Measurements from ENCODE around the gene RHEBL1. TPM values are rescaled to one million over a fixed set of nuclear protein-coding genes. Genes with fewer than 3 reads are reported as not detected.
A peak's percentile ranks its signal among the peaks of the same experiment; 100 is the strongest.

RHEBL1 gene, protein sequence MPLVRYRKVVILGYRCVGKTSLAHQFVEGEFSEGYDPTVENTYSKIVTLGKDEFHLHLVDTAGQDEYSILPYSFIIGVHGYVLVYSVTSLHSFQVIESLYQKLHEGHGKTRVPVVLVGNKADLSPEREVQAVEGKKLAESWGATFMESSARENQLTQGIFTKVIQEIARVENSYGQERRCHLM
- 10 to 100 TPM; 14.8 to 15.8 TPM for total RNA-seq

DNA sequence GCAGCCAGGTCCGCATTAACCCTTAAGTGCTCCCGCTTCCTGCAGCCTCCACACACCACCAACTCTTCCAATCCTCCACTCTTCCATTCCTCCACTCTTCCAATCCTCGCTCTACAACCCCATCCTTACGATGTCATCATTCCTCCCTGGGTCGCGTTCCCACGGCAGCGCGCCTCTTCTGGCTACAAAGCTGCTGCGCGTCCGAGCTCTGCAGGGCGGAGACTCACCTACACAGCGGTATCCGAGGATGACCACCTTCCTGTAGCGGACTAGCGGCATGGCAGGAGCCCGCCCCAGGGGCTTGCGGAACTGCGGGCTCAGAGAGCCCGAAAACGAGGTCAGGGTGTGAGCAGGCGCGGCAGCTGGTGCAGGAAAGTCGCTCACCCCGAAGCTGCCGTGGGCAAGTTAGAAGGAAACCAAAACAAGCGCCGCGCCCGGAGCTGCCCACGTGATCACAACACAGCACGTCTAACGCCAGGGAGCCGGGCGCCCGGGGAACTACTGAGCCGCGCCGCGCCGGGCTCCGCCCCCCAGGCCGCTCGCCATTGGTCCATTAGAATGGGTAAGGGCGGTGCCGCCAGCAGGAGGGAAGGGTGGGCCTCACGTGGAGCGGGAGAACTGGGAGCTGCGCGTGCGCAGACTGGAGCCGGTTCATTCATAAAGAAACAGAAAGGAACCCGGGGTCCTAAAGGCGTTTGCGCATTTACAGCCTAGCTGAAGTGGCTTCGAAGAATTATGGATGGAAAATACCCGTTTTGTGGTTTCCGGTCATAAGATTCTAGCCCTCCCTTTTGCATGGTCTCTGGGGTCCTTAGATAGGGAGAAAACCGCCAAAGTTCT, at the start of gene RHEBL1:
Gene RHEBL1 (minus strand): TSS at position 473 of the 840 bp plus-strand sequence. CDS start 194 bp downstream, at position 279.
- H3K27me3 Mint-ChIP-seq = no peaks in the 10 kb centered on the region
- peak; percentile 100 for DNase-seq
- ChIA-PET POLR2A (interaction anchor here (0.7 to 3.0 kb wide), 21 partner anchors 10 to 297 kb away, joined by 3 to 55 read pairs (median 6); partner anchors contain the start of genes DHH, KMT2D, LMBR1L and SPATS2), CTCF (interaction anchor here (0.5 to 8.1 kb wide), 26 partner anchors 9 to 217 kb away, joined by 3 to 116 read pairs (median 4); partner anchors contain the start of genes LMBR1L, TUBA1A, TUBA1B and WNT1)
- peak within 1 kb of the TSS; percentile 97 for H3K4me3 Mint-ChIP-seq
- H3K4me1 Mint-ChIP-seq = peaks cover 33% of the 10 kb centered on the region
- peaks cover 19% of the 10 kb centered on the region for H3K36me3 Mint-ChIP-seq (ENCODE audit: low read depth)
- peak within 1 kb of the TSS; percentile 86 for H3K27ac Mint-ChIP-seq
- no peaks in the 10 kb centered on the region for H3K9me3 Mint-ChIP-seq

DNA sequence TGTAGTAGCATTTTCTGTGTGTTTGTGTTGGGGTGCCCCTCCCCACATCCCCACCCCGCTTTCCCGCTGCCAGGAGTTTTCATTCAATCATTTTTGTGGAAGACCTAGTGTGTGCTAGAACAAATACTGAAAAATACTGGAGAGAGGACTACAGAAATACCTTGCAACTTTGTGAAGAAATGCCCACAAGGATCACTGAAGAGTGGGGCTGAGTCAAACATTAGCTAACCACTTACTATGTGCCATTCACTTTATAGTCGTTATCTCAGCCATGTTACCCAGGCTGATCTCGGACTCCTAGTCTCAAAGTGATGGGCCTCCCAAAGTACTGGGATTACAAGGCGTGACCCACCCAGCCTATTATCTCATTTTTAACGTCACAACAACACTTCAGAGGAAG, 41.4 kb upstream of the RHEBL1 start:
- H3K4me3 Mint-ChIP-seq = peak overlapping the region; percentile 88
- peaks cover 10% of the 10 kb centered on the region for H3K36me3 Mint-ChIP-seq (ENCODE audit: low read depth)
- no peaks in the 10 kb centered on the region for H3K9me3 Mint-ChIP-seq
- POLR2A ChIA-PET = interaction anchor here (1.0 to 6.7 kb wide), 12 partner anchors 9 to 77 kb away, joined by 3 to 132 read pairs (median 8); partner anchors contain the start of genes DHH, RHEBL1, TUBA1A and TUBA1B
- H3K27me3 Mint-ChIP-seq = peaks cover 2% of the 10 kb centered on the region
- no peak for DNase-seq
- peak overlapping the region; percentile 82 for H3K27ac Mint-ChIP-seq
- CTCF ChIA-PET = interaction anchor here (1.0 to 5.8 kb wide), 17 partner anchors 9 to 124 kb away, joined by 3 to 46 read pairs (median 5); partner anchors contain the start of genes DHH, RHEBL1 and TUBA1B
- H3K4me1 Mint-ChIP-seq = peaks cover 29% of the 10 kb centered on the region

GRCh38 chr12:49110464-49111155, 40.8 kb upstream of the RHEBL1 start, which contains the start of gene LMBR1L:
TSS of gene LMBR1L (minus strand) at chr12:49110847. CDS start at chr12:49110555, 292 bp downstream.
- H3K4me1 Mint-ChIP-seq = peaks cover 31% of the 10 kb centered on the region
- POLR2A ChIA-PET = interaction anchor here (0.8 to 6.7 kb wide), 16 partner anchors 9 to 154 kb away, joined by 3 to 132 read pairs (median 8); partner anchors contain the start of genes DHH, RHEBL1, TUBA1A and TUBA1B

GRCh38 chr12:49109641-49110463, 40.1 kb upstream of the RHEBL1 start:
- Mint-ChIP-seq H3K4me3 (peak overlapping the region; percentile 88), H3K27ac (peak overlapping the region; percentile 82), H3K9me3 (no peaks in the 10 kb centered on the region), H3K27me3 (no peaks in the 10 kb centered on the region), H3K36me3 (ENCODE audit: low read depth) (peaks cover 11% of the 10 kb centered on the region), H3K4me1 (peaks cover 31% of the 10 kb centered on the region)
- POLR2A ChIA-PET = interaction anchor here (0.8 to 6.7 kb wide), 16 partner anchors 9 to 155 kb away, joined by 3 to 132 read pairs (median 8); partner anchors contain the start of genes DHH, RHEBL1, TUBA1A and TUBA1B
- peak; percentile 35 for DNase-seq
- CTCF ChIA-PET = interaction anchor here (1.0 to 5.8 kb wide), 14 partner anchors 10 to 125 kb away, joined by 3 to 46 read pairs (median 5); partner anchors contain the start of genes DHH, RHEBL1 and TUBA1B

More at GRCh38 chr12:49110464-49111155, 40.8 kb upstream of the RHEBL1 start, which contains the start of gene LMBR1L:
- Mint-ChIP-seq H3K27me3 (peaks cover 2% of the 10 kb centered on the region), H3K36me3 (ENCODE audit: low read depth) (peaks cover 11% of the 10 kb centered on the region), H3K27ac (peak within 1 kb of the TSS; percentile 82), H3K4me3 (peak within 1 kb of the TSS; percentile 88), H3K9me3 (no peaks in the 10 kb centered on the region)
- CTCF ChIA-PET = interaction anchor here (1.0 to 5.8 kb wide), 18 partner anchors 10 to 125 kb away, joined by 3 to 46 read pairs (median 5); partner anchors contain the start of genes DHH, RHEBL1 and TUBA1B
- peak; percentile 97 for DNase-seq

- DNase-seq = no peak
- POLR2A ChIA-PET = interaction anchor here (0.7 to 6.7 kb wide), 6 partner anchors 12 to 61 kb away, joined by 3 to 132 read pairs (median 14); partner anchors contain the start of genes DHH and TUBA1B
These were observed 39.2 kb upstream of the RHEBL1 start for GRCh38 chr12:49108958-49109404.

DNA sequence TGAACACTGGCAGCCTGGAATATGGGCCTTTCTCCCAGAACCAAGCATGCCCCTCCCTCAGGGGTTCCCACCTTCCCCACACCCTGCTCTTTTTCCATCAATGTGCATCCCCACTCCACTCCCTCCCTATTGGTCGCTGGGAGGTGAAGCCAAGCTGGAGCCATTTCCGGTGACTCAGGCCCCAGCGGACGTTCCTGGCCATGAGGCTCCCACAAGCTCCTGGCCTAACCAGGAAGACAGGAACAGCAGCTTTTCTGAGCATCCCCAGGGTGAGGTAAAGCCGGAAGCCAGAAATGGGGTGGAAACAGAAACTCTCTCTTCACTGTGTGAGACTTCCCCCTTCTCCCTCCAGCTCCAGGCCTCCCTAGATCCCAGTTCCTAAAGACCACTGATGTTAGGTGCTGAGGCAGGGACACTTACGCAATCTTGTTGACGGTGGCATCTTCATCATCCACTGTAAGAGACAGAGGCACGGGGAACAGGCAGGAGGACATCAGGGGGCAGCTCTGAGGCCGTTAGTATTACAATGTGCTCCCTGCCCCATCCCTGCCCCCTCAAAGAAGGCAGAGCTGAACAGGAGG, 35.8 kb upstream of the RHEBL1 start:
- H3K27me3 Mint-ChIP-seq = no peaks in the 10 kb centered on the region
- H3K4me1 Mint-ChIP-seq = peaks cover 28% of the 10 kb centered on the region
- H3K36me3 Mint-ChIP-seq (ENCODE audit: low read depth) = peaks cover 33% of the 10 kb centered on the region
- DNase-seq = no peak
- no peaks in the 10 kb centered on the region for H3K9me3 Mint-ChIP-seq
- no peak overlapping the region for H3K4me3 Mint-ChIP-seq
- no peak overlapping the region for H3K27ac Mint-ChIP-seq
- CTCF ChIA-PET = interaction anchor here (0.7 to 2.4 kb wide), 4 partner anchors 12 to 117 kb away, joined by 4 to 10 read pairs (median 4); partner anchors contain the start of genes DHH and RHEBL1
- POLR2A ChIA-PET = interaction anchor here (1.3 to 9.1 kb wide), 3 partner anchors 26 to 253 kb away, joined by 3 to 81 read pairs (median 7); partner anchors contain the start of genes DDX23, TUBA1A and TUBA1B

More at GRCh38 chr12:49108958-49109404, 39.2 kb upstream of the RHEBL1 start:
- Mint-ChIP-seq H3K9me3 (no peaks in the 10 kb centered on the region), H3K4me1 (peaks cover 33% of the 10 kb centered on the region), H3K36me3 (ENCODE audit: low read depth) (peaks cover 14% of the 10 kb centered on the region), H3K27ac (no peak overlapping the region), H3K4me3 (peak overlapping the region; percentile 88), H3K27me3 (no peaks in the 10 kb centered on the region)
- CTCF ChIA-PET = interaction anchor here (1.0 to 5.8 kb wide), 8 partner anchors 11 to 188 kb away, joined by 3 to 46 read pairs (median 26); partner anchors contain the start of genes DHH, RHEBL1 and TUBA1B

DNA sequence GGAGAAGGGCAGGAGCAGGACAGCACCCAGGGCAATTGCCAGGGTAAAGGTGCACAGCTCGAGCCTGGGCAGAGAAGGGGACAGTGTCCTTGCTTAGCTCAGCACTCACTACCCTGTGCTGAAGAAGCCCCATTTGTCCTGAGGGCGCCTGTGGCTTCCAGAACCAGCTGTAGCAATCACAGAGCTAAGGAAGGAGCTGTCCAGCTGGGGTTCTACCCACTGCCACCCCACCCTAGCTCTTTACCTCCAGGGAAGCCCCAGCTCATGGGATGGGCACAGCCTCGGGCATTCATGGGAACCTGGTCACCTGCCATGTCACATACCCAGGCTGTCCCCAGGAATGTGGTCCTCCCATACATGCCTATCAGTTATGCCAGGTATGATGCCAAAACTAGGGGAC, 35.0 kb upstream of the RHEBL1 start:
- ChIA-PET CTCF (interaction anchor here (1.5 to 2.4 kb wide), 3 partner anchors 12 to 35 kb away, joined by 4 to 10 read pairs (median 5); partner anchors contain the start of gene RHEBL1), POLR2A (interaction anchor here (1.0 to 9.1 kb wide), 4 partner anchors 18 to 253 kb away, joined by 3 to 81 read pairs (median 5); partner anchors contain the start of genes DDX23, TUBA1A and TUBA1B)
- no peak for DNase-seq
- Mint-ChIP-seq H3K27me3 (no peaks in the 10 kb centered on the region), H3K4me3 (no peak overlapping the region), H3K27ac (no peak overlapping the region), H3K4me1 (peaks cover 26% of the 10 kb centered on the region), H3K36me3 (ENCODE audit: low read depth) (peaks cover 39% of the 10 kb centered on the region), H3K9me3 (no peaks in the 10 kb centered on the region)

DNA sequence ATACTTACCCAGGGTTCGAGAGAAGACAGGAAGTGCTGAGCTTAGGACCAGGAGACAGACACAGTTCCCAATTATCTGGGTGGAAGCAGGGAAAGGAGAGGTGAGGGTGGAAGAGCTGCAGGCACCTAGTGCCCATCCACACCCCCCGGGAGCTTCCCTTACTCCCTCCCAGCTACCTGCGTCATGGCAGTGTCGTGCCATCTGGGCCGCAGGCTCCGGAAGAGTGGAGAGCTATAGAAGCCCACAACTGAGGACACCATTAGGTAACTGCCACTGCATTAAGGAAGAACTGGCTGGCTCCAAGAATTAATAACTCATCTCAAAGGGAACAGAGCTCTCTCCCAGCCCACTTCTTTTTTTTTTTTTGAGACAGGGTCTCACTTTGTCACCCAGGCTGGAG, 30.6 kb upstream of the RHEBL1 start:
- Mint-ChIP-seq H3K36me3 (ENCODE audit: low read depth) (peaks cover 50% of the 10 kb centered on the region), H3K27ac (no peak overlapping the region), H3K9me3 (no peaks in the 10 kb centered on the region), H3K4me1 (peaks cover 5% of the 10 kb centered on the region), H3K27me3 (peaks cover 4% of the 10 kb centered on the region), H3K4me3 (no peak overlapping the region)
- CTCF ChIA-PET = interaction anchor here (0.6 to 5.4 kb wide), 8 partner anchors 9 to 161 kb away, joined by 3 to 112 read pairs (median 12); partner anchors contain the start of genes LMBR1L and TUBA1B
- POLR2A ChIA-PET = interaction anchor here (1.2 to 9.1 kb wide), 5 partner anchors 10 to 57 kb away, joined by 5 to 81 read pairs (median 5); partner anchors contain the start of genes LMBR1L and TUBA1B
- DNase-seq = no peak

DNA sequence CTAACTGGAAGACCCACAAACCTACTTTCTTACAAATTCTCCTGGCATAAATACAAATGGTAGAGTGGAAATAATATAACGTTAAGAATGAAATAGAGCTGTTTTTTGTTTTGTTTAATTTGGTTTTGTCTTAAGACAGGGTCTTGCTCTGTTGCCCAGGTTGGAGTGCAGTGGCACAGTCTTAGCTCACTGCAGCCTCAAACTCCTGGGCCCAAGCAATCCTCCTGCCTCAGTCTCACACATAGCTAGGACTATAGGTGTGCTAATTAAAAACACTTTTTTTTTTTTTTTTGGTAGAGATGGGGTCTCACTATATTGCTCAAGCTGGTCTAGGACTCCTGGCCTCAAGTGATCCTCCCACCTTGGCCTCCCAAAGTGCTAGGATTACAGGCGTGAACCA, 28.9 kb upstream of the RHEBL1 start:
- Mint-ChIP-seq H3K27me3 (peaks cover 18% of the 10 kb centered on the region), H3K4me3 (no peak overlapping the region), H3K9me3 (no peaks in the 10 kb centered on the region), H3K27ac (no peak overlapping the region), H3K4me1 (peaks cover 12% of the 10 kb centered on the region), H3K36me3 (ENCODE audit: low read depth) (peaks cover 53% of the 10 kb centered on the region)
- POLR2A ChIA-PET = interaction anchor here (0.7 to 9.1 kb wide), 8 partner anchors 9 to 166 kb away, joined by 3 to 81 read pairs (median 5); partner anchors contain the start of genes LMBR1L, TUBA1B and TUBA1C
- DNase-seq = no peak
- CTCF ChIA-PET = interaction anchor here (0.6 to 5.4 kb wide), 25 partner anchors 11 to 576 kb away, joined by 3 to 112 read pairs (median 5); partner anchors contain the start of genes LMBR1L, RHEBL1, TUBA1B and WNT1

DNA sequence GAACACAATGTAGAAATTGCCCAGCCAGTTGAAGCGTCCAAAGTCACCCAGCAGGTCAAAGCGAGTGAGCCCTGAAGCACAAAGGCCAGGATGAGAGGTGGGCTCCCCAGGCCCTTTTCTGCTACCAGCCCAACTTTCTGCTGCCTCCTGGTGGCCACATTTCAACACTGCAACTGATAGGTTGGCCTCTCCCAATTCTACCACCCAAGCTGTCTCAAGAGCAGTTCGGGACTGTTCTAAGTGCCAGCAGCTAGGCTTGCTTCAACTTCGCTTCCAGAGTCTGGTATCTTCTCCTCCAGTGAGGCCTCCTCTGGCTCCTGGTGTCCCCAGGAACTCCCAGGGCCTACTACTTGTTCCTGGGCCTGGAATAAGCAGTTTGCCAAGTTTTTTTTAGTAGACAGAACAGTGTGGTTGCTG, 28.3 kb upstream of the RHEBL1 start:
- Mint-ChIP-seq H3K27ac (no peak overlapping the region), H3K4me3 (no peak overlapping the region), H3K27me3 (peaks cover 25% of the 10 kb centered on the region), H3K9me3 (no peaks in the 10 kb centered on the region), H3K4me1 (peaks cover 16% of the 10 kb centered on the region), H3K36me3 (ENCODE audit: low read depth) (peaks cover 48% of the 10 kb centered on the region)
- CTCF ChIA-PET = interaction anchor here (0.6 to 5.4 kb wide), 25 partner anchors 11 to 245 kb away, joined by 3 to 112 read pairs (median 5); partner anchors contain the start of genes LMBR1L, RHEBL1, TUBA1B and WNT1
- DNase-seq = peak; percentile 69
- POLR2A ChIA-PET = interaction anchor here (1.0 to 9.1 kb wide), 4 partner anchors 10 to 33 kb away, joined by 3 to 81 read pairs (median 8); partner anchors contain the start of genes LMBR1L and TUBA1B

Measured in activated CD4-positive, alpha-beta memory T cell treated with anti-CD3 and anti-CD28 coated beads, Interleukin-2, amount 10 ng/mL, durations not matched to agents 7 days and 5 days (primary cell).